ENCODE data around the gene IQSEC3. TPM values are rescaled to one million over a fixed set of nuclear protein-coding genes. Genes with fewer than 3 reads are reported as not detected.
"Not testable (repeated sequence)": the region's sequence is repeated elsewhere in the genome, so short reads cannot be mapped to it uniquely, and the experiment has no call there.

IQSEC3 gene
- total and polyA plus RNA-seq, 10 of the 15 experiments (the other 5 are each of a cell fraction or from before 2014, with no cell fraction given), result not detected

DNA sequence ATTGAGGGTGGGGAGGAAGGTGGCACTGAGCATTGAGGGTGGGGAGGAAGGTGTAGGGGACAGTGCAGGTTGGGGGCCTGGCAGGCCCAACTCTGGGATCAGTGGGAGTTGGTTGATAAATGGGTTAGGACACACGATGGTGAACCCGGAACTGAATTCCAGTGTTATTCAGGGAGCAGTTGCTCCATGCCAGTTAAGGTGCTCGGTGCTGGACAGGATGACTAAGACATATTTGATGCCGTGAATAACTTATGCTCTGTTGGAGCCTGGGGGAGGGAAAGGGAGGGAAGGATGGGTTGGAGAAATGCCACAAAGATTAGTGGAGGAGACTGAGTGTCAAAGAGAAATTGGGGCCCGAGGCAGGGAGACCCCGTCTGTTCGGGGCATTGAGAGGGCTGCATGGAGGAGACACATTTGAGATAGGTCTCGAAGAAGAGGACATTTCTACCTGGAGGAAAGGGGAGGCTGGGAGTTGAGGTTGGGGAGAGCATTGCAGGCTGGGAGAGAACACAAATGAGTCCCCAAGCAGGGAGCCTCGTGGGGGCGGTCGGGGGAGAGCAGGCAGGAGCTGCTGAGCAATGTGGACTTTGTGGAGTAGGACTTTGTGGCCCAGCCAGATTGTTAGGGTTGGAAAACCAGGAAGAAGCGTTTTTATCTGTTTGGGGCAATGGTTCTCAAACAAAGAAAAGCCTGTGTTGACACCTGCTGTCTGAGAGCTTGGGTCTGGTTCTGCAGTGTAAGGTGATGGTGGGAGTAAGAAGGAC is 65.3 kb downstream of the IQSEC3 start (continued):
- TF ChIP-seq, protein P1, sequence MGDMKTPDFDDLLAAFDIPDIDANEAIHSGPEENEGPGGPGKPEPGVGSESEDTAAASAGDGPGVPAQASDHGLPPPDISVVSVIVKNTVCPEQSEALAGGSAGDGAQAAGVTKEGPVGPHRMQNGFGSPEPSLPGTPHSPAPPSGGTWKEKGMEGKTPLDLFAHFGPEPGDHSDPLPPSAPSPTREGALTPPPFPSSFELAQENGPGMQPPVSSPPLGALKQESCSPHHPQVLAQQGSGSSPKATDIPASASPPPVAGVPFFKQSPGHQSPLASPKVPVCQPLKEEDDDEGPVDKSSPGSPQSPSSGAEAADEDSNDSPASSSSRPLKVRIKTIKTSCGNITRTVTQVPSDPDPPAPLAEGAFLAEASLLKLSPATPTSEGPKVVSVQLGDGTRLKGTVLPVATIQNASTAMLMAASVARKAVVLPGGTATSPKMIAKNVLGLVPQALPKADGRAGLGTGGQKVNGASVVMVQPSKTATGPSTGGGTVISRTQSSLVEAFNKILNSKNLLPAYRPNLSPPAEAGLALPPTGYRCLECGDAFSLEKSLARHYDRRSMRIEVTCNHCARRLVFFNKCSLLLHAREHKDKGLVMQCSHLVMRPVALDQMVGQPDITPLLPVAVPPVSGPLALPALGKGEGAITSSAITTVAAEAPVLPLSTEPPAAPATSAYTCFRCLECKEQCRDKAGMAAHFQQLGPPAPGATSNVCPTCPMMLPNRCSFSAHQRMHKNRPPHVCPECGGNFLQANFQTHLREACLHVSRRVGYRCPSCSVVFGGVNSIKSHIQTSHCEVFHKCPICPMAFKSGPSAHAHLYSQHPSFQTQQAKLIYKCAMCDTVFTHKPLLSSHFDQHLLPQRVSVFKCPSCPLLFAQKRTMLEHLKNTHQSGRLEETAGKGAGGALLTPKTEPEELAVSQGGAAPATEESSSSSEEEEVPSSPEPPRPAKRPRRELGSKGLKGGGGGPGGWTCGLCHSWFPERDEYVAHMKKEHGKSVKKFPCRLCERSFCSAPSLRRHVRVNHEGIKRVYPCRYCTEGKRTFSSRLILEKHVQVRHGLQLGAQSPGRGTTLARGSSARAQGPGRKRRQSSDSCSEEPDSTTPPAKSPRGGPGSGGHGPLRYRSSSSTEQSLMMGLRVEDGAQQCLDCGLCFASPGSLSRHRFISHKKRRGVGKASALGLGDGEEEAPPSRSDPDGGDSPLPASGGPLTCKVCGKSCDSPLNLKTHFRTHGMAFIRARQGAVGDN (IDR thresholded peaks at IDR 0.05), result no peak
- no peak for TF ChIP-seq STAT1 (conservative IDR thresholded peaks at IDR 0.05)

DNA sequence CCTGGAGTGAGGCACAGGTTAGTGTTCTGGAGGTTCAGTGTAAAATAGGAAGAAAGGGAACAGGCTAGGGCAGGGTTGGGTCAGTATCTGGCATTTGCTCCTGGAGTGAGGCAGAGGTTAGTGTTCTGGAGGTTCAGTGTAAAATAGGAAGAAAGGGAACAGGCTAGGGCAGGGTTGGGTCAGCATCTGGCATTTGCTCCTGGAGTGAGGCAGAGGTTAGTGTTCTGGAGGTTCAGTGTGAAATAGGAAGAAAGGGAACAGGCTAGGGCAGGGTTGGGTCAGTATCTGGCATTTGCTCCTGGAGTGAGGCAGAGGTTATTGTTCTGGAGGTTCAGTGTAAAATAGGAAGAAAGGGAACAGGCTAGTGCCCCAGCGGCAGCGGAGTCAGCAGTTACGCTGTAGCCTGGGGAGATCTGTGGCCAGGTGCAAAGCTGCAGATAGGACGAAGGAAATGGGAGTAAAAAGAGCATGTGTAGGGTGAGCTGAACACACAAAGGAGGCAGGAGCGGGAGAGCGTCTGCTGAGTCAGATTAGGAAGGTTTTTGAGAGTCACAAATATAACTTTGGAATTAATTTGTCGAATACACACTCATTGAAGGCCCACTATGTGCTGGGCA is 67.2 kb downstream of the IQSEC3 start:
- FAIRE-seq, CTCF ChIA-PET, POLR2A ChIA-PET: not testable (repeated sequence)

More for the DNA sequence above, 67.2 kb downstream of the IQSEC3 start:
- H3K4me1 ChIP-seq (ENCODE audit: control insufficient read depth, insufficient read depth, low read length); H3K4me2 ChIP-seq (ENCODE audit: control insufficient read depth, insufficient read depth); ATAC-seq; BruUV-seq (replicated peaks); H3K27ac ChIP-seq (ENCODE audit: control insufficient read depth, insufficient read depth); H3K79me2 ChIP-seq (ENCODE audit: control insufficient read depth, insufficient read depth, low read length); RAD21 ChIA-PET (ENCODE audit: unreplicated experiment); intact Hi-C loops (cut with micrococcal nuclease; ENCODE audit: unreplicated experiment); H4K20me1 ChIP-seq (ENCODE audit: control insufficient read depth, insufficient read depth); SMC1A ChIA-PET (ENCODE audit: uncharacterized antibody, unreplicated experiment); H3K27me3 ChIP-seq (replicated peaks in 1 of 2; ENCODE audit: control insufficient read depth in 2 of 2, insufficient read depth in 2 of 2, low read length in 1 of 2); H3K36me3 ChIP-seq (ENCODE audit: control insufficient read depth in 2 of 2, insufficient read depth in 2 of 2, low read length in 1 of 2); in situ Hi-C loops (cut with MboI); H3K9ac ChIP-seq (ENCODE audit: control insufficient read depth, insufficient read depth, low read length); H2AFZ ChIP-seq (ENCODE audit: control insufficient read depth, low read depth, low read length); H3K9me3 ChIP-seq (replicated peaks; ENCODE audit: control insufficient read depth, insufficient read depth, low read length); DNase-seq (ENCODE audit: low read depth, low spot score); H3K4me3 ChIP-seq: not testable (repeated sequence)
- WGBS (ENCODE audit: insufficient coverage, insufficient replicate concordance, low lambda C conversion rate, missing lambda C conversion rate), result 38% methylated on average over 7 of the region's 7 CpGs
